GM18511 (cell line): ENCODE measurements around the gene VWC2.
"Not testable (repeated sequence)": the region's sequence is repeated elsewhere in the genome, so short reads cannot be mapped to it uniquely, and the experiment has no call there.

Experiments used
- ATAC-seq: cut with Tn5 transposase; IDR thresholded peaks from one replicate; pipeline ENCODE4 v1.9.1; 2021; ENCODE audit warnings: mild to moderate bottlenecking, moderate library complexity; ENCODE audit not compliant: unreplicated experiment

The VWC2 gene

DNA sequence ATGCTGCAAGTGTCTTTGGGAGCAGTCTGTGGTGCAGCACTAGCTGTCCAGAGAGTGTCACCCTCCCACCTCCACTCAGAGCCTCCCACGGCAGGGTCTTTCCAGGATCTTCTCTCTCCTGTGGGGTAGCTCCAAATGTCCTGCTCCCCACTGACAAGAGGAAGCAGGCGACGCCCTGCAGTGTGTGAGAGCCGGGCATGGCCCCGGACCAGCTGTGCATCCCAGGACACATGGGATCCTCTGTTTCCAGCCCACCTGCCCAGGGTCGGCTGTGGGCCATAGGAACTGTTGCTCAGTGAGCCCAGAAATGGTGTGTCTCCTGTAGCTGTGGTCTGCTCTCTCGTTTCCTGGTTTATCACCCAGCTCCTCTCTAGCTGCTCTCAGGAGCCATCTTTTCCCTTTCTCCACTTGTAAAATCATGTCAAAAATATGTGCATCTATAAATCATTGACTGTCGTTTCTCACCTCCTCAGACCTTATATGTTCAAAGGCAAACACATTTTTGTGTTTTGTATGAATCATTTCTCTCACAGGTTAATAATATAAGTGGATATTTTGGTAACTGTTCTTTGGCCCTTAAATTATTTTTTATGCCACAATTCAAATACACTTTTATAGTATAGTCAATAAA, 74.9 kb downstream of the VWC2 start:
- ATAC-seq, result no peak

DNA sequence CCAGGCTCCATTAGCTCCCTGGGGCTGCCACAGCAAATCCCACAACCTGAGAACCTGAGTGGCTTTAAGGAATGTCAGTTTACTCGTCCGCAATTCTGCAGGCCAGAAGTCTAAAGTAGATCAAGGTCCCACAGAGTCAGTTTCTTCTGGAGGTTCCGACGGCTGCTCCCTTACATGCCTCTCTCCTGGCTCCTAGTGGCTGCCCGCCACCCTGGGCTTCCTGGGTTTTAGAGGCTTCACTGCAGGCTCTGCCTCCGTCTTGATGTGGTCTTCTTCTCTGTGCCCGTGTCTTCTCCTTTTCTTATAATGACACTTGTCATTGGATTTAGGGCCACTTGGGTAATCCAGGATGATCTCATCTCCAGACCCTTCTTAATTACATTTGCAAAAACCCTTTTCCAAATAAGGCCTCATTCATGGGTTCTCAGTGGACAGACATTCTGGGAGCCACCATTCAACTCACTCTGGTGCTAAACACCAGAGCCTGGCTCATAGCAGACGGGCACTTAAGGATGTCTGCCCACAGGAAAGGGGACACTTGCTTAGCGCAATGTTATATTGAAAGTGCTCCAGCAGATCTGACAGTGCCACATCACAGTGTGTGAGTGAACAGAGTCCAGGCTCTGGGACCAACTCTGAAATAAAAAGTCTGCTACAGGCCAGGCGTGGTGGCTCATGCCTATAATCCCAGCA, 77.6 kb downstream of the VWC2 start:
- no peak for ATAC-seq

DNA sequence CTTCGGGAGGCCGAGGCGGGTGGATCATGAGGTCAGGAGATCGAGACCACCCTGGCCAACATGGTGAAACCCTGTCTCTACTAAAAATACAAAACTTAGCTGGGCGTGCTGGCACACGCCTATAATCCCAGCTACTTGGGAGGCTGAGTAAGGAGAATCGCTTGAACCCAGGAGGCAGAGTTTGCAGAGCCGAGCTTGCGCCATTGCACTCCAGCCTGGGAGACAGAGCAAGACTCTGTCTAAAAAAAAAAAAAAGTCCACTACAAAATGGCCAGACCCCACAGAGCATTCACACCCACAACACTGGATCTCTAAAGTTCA, 78.1 kb downstream of the VWC2 start:
- not testable (repeated sequence) for ATAC-seq

DNA sequence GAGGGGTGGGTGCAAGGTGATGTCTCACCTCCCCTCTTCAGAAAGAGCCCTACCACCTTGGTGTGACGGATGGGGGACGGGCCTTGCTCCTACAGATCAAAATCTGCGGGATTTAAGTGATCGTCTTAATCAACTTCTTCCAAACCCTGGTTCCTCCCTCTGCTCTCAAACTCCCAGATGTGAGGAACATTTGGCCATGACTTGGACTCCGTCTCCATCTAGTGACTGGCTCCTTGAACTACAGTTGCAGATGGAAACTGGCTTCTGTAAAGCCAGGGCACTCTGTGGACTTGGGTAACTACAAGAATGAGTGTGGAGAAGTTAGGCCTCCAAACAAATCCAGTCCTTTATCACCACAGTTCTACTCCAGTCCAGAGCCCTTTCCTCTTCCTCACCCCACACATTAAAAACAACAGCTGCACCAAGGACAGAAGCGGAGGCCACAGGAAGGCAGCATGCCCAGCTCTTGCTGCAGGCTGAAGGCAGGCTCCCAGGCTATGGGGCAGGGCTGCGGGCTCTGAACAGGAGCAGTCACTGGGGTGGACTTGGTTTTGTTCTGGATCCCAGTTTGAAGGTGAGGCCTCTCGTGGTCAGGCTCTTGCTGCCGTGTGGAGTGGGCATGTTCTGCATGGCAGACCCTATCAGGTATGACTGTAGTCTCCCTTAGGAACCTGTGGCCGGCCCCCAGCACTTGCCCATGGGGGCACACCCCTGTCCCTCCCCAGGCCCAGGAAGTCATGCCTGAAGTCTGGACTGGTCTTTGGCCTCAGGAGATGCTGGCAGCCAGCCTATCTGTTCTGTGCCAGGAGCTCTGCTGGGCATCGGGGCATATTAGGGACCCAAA, 79.4 kb downstream of the VWC2 start:
- ATAC-seq, result peak; percentile 89

DNA sequence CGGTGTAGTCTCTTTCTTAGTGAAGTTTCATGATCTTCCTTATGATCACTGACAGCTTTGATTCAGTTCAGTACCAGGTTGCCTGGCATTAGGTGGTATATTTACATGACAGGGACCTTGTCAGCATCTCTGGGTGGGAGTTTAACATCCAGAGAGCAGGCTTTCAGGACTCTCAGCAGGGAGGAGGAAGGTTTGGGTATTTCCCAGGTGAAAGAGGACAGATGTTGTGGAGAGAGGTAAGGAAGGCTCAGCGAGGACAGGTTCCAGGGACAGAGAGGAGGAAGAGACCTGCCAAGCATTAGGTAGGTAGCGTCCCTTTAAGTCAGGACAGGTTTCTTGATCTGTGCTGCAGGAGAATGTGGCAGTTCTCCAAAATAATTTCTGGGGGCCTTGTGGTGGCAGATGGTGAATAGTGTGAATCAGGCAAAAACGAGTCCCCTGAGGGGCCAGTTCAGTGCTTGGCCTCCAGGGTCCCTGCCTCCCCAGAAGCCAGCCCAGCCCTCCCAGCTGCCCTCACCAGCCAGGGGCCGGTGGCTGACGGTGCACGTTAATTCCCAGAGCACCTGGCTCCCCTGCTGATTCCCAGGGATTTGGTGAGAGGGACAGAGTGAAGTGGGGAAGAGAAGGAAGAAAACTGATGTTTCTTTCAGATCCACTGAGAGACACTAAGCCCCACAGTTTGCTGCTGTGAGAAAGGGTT, 82.0 kb downstream of the VWC2 start:
- no peak for ATAC-seq

DNA sequence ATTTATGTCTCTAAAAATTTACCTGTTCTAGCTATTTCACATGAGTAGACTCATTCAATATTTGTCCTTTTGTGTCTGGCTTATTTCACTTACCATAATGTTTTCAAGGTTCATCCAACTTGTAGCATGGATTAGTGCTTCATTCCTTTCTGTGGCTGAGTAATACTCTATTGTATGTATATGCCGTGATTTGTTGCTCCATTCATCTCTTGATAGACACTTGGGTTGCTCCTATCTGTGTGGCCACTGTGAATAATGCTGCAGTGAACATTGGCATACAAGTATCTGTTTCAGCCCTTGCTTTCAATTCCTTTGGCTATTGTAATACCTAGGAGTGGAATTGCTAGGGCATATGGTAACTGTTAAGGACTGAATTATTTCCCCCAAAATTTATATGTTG, 86.9 kb downstream of the VWC2 start:
- ATAC-seq, result no peak

DNA sequence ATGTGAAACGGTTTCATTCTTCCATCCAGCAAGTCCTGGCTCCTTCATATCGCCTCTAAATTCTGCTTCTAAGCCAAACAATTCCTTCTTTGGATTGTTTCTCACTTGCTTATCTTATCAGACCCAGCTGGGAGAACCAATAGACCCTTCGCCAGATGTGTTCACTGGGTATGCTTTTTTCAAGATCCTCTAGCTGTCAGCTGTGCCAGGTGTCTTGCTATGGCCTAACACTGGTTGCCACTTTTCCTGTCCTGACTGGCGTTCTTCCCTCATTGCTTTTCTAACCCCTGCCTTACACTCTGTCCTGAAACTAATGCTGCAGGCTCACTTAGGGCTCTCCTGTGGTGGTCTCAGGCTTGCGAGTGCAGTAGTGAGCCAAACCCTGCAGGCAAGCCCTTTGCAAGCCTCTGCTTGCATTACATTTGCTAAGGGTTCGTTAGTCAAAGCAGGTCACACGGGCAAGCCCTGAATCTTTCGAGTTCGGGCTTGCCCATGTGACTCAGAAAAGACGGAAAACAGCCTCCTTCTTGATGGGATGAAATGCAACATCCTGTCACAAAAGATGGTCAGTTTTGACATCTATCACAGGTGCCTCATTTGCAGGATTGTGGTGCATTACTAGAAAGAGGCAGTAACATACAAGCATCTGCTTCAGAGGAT, 92.8 kb downstream of the VWC2 start:
- ATAC-seq, result no peak

DNA sequence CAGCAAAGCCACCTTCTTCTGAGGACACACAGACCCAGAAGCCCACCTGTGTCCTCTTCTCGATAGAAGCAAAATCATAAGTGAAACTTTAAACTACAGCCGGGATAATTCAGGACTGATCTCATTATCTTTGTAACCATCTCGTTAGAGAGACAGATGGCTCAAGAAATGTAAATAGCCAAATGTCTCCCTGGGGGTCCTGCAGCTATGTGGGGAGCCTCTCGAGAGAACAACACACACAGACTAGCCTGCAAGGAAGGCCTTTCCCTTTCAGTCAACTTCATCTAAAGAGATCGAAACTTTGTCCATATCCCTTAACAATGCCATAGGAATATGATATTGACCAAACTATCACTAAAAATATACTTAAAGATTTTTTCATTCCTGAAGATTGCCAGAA, 93.5 kb downstream of the VWC2 start:
- ATAC-seq, result no peak

DNA sequence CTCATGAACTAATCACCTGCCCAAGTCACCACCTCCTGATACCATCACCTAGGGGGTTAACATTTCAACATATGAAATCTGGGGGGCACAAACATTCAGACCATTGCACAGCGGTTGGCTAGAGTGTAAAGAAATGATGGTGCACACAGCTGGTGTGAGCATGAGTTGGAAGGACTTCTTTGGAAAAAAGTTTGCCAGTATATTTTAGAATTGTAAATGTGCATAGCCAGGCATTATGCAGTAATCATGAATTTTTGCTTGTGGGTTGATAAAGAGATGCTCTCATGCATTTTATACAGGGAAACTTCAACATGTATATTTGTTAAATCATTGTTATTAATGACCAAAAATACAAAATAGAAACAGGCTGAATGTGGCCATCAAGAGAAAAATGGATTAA, 100.0 kb downstream of the VWC2 start:
- no peak for ATAC-seq

DNA sequence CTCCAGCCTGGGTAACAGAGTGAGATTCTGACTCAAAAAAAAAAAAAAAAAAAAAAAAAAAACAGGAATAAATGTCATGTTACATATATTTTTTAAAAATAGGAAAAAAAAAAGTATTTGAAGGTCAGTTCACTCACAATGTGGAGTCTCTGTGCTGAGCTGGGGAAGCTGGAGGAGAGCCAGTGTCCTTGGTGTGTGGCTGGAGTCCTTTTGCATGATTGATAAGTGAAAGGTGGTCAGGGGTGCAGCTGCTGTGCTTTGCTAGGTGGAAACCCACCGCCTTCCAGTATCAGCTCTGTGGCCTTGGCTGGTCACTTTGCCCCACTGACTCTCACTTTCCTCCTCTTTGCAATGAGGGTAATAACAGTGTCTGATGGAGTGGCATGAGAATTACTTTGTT, 101.9 kb downstream of the VWC2 start:
- ATAC-seq, result no peak

DNA sequence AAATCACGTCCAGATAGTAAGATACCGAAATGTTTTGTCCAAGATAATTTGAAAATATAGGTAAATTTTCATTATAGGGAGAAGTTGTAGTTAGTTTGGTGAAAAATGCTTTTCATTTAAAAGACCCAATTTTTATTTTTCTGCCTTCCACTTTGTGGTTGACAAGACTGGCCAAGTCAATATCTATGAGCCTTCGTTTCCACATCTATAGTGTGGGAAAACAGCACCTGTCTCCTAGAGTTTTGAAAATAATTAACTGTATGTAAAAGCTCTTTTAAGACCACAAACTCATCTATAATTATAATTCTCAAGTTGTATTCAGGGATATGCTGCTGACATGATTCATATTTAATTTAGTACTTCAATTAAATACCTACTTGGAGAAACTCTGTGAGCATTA, 102.8 kb downstream of the VWC2 start:
- no peak for ATAC-seq

DNA sequence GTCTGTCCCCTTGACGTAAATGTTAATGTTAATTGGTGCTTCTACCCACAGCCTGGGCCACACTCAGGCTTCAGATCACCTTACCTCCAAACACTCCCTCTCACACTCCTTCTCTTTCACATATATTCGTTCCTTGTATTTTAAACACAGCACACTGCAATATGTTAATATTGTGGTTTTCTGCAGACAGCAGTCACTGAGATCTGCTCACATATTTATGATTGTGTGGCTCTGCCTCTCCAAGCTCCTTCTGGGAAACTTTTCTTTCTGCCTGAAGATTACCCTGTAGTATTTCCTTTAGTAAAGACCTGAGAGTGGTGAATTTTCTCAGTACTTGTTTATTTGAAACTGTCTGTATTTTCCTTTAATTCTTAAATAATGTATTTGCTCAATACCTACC, 104.7 kb downstream of the VWC2 start:
- no peak for ATAC-seq

DNA sequence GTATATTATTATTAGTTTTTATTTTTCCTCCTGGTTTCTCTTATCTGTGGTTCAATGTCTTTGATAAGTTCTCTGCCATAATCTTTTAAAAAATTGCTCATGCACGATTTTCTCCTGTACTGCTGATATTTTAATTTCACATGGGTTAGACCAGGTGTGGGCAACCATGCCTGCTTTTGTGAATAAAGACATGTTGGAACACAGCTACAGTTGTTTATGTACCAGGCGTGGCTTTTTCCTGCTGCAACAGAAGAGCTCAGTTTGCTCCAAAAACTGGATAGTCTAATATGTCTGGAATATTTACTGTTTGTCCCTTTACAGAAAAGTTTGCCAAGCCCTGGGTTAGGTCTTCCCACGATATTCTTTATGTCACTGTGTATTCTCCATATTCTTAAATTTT, 105.2 kb downstream of the VWC2 start:
- ATAC-seq, result no peak

DNA sequence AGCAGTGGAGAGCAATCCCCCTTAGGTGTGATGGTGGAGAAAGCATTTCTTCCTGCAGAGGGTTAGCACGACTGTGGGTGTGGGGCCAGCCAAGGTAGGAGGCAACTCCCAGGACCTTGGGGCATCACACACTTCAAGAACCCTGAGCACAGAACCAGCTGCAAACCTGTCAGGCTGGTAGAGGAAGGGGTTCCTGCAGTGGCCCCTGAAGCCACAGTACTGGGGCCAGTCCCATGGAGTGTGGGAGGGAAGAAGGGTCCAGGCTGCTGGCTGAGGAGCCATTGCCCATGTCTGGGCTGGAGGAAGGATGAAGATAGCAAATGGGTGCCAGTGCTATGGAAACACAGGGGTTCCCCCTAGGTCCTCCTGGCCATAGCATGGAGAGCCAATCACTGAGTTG, 110.5 kb downstream of the VWC2 start:
- ATAC-seq, result no peak

DNA sequence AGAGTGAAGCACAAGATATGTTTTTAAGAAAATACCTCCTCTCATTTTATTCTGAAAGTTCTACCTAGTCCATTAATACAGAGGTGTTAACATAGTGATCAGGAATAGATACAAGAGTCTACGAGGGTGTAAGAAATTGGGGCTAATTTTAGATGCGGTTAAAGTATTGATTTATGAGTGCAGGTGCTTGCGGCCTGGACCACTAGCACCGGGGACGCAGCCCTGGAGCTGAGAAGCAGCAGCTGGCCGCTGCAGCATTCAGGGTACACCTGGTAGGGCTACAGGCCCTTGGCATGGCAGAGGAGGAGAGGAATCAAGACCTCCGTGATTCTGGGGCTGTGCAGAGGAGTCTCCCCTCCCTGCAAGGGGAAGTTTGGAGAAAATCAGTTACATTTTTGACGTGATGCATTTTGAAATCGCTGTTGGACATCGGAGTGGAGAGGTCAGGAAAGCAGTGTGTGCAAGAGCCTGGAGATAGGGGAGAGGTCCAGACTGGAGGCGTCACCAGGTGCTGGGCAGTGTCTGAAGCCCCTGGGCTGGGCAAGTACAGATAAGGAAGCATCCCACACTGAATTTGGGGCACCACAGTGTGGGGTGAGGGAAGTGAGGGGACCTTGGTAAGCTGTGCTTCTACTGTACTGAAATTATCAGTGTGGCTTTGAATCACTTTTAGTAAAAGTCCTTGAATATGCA, 112.3 kb downstream of the VWC2 start:
- no peak for ATAC-seq

DNA sequence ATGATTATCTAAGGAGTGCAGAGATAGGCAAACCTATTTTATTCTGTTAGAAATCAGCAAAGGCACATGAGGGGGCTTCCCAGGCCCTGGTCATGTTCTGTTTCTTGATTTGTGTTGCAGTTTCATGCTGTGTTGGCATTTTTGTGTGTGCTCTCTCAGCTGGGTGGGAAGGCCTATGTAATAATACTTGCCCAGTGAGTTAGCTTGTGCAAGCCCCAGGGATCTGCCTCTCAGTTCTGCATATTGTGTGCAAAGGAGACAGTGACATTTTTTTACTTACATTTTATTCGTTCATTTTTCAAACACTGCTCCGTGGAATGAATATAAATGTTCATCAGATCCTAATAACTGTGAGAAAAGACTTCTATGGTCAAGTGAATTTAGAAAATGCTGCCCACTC, 119.0 kb downstream of the VWC2 start:
- no peak for ATAC-seq

DNA sequence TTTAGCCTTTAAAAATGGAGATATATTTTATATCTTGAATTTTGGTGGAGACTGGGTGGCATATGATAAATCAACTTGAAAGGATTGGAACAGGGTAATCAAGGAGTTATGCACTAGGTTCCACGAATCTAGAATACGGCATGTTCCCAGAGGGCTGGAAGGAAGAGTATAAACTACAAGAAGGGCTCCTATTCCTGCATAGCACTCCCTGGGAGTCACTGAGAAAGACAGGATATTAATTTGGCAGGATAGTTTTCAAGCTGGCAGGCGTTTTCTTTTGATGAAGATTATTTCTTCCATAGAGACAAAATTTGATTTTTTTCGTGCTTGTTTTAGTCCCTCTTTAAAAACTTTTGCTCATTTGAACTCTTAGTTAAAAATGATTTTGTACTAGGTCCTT, 119.7 kb downstream of the VWC2 start:
- no peak for ATAC-seq

DNA sequence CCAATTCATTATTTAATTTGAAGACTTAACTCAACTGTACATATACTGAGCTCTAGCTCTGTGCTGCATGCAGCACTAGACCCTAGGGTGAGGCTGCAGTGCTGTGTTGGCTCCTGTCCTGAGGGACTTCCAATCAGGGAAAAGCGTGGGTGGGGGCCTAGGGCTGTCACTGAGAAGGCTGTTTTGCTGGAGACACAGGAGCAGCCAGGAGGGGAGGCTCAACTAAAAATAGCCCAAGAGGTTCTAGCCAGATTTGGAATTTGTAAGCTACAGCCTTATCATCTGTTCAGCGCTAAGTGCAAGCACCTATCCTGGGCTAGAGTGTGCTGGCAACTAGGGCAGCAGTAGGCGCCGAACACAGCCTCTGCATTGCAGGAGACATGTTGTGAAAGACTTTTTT, 121.1 kb downstream of the VWC2 start:
- no peak for ATAC-seq

DNA sequence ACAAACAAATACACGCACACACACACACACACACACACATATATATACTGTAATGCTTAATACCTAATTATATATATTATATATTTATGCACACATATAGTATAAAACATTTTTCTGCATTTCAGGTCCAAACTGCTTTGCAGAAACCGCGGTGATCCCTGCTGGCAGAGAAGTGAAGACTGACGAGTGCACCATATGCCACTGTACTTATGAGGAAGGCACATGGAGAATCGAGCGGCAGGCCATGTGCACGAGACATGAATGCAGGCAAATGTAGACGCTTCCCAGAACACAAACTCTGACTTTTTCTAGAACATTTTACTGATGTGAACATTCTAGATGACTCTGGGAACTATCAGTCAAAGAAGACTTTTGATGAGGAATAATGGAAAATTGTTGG, 138.5 kb downstream of the VWC2 start:
- no peak for ATAC-seq

DNA sequence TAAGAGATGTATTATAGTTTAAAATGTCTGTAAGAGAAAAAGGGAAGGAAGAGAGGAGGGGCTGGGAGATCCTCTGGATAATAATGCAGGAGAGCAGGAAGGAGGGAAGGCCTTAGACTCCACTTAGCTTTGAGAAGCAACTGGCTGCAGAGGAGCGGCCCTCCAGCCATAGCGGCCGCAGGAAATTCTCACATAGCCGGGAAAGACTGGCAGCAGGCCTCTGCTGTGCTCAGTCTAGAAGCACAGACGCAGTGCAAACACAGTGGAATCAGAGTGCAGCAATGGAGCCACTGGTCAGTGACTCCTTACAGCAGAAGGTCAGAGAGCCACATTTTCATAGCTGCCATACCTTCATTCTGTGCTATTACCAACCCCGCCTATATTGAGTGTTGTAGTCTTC, 153.3 kb downstream of the VWC2 start:
- no peak for ATAC-seq

DNA sequence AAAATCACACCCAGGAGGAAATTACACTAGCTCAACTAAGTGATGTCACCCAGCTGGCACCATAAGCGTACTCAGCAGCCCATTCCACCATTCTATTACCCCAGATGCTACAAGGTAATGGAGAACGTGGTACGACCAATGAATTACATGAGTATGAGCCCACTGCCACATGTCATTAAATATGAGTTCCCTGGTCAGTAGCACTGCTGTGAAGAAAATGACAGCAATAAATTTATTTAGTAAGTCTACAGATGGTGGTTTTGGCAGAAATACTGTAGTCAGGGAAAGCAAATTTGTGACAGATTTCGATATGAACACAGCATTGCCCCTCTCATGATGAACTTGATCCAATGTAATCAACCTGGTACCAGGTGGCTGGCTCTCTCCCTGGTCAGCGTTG, 154.2 kb downstream of the VWC2 start:
- ATAC-seq, result no peak
